Measurements from ENCODE around the gene WWOX.

Gene WWOX

GRCh38 chr16:79175286-79176057 lies 1076.0 kb downstream of the WWOX start:
- peak; percentile 24 for DNase-seq

GRCh38 chr16:79177018-79177417 lies 1077.6 kb downstream of the WWOX start:
- DNase-seq, result no peak

GRCh38 chr16:79181419-79181818 lies 1082.0 kb downstream of the WWOX start:
- DNase-seq, result no peak

- DNase-seq, result no peak
Measured at GRCh38 chr16:79182616-79183015, 1083.2 kb downstream of the WWOX start.

GRCh38 chr16:79183571-79183970 lies 1084.1 kb downstream of the WWOX start:
- no peak for DNase-seq

- DNase-seq, result no peak
Measured at GRCh38 chr16:79184464-79185030, 1085.1 kb downstream of the WWOX start.

- peak; percentile 6 for DNase-seq
Measured at GRCh38 chr16:79185711-79186110, 1086.3 kb downstream of the WWOX start.

- DNase-seq, result no peak
Measured at GRCh38 chr16:79186196-79186595, 1086.7 kb downstream of the WWOX start.

- DNase-seq, result peak; percentile 86
Measured at GRCh38 chr16:79188115-79188738, 1088.8 kb downstream of the WWOX start.

GRCh38 chr16:79188739-79189122 lies 1089.3 kb downstream of the WWOX start:
- DNase-seq, result peak; percentile 86

GRCh38 chr16:79190542-79190941 lies 1091.1 kb downstream of the WWOX start:
- DNase-seq, result peak; percentile 29

GRCh38 chr16:79191933-79192332 lies 1092.5 kb downstream of the WWOX start:
- DNase-seq, result peak; percentile 35

GRCh38 chr16:79192904-79193303 lies 1093.5 kb downstream of the WWOX start:
- DNase-seq, result no peak

GRCh38 chr16:79194291-79194690 lies 1094.8 kb downstream of the WWOX start:
- no peak for DNase-seq

- DNase-seq, result no peak
Measured at GRCh38 chr16:79195938-79196337, 1096.5 kb downstream of the WWOX start.

- DNase-seq, result no peak
Measured at GRCh38 chr16:79201436-79201835, 1102.0 kb downstream of the WWOX start.

- DNase-seq, result no peak
Measured at GRCh38 chr16:79202977-79203376, 1103.5 kb downstream of the WWOX start.

GRCh38 chr16:79204486-79204885 lies 1105.0 kb downstream of the WWOX start:
- DNase-seq, result no peak

GRCh38 chr16:79206889-79207288 lies 1107.4 kb downstream of the WWOX start:
- DNase-seq, result no peak

- DNase-seq, result no peak
Measured at GRCh38 chr16:79209308-79209707, 1109.9 kb downstream of the WWOX start.

GRCh38 chr16:79210607-79211006 lies 1111.2 kb downstream of the WWOX start:
- DNase-seq, result no peak

GRCh38 chr16:79211586-79211985 lies 1112.1 kb downstream of the WWOX start:
- DNase-seq, result no peak

- no peak for DNase-seq
Measured at GRCh38 chr16:79212114-79212791, 1112.8 kb downstream of the WWOX start.

GRCh38 chr16:79213214-79213613 lies 1113.8 kb downstream of the WWOX start:
- DNase-seq, result peak; percentile 23

Measured in NCI-H69 (cell line).